Stimulated activated CD4-positive, alpha-beta T cell treated with anti-CD3 and anti-CD28 coated beads, Interleukin-4, amount 100 ng/mL, for 1 hour (primary cell): ENCODE results near the gene KRTAP10-7.
"Not testable (repeated sequence)": the region's sequence is repeated elsewhere in the genome, so short reads cannot be mapped to it uniquely, and the experiment has no call there.

Experiments
- DNase-seq: peaks from one replicate; pipeline ENCODE4 v3.0.0-alpha.2; 2020

The KRTAP10-7 gene

GRCh38 chr21:44637018-44637850, 36.8 kb downstream of the KRTAP10-7 start, which contains the start of gene KRTAP10-10:
KRTAP10-10 (plus strand) TSS chr21:44637356; CDS start chr21:44637418, 62 bp downstream.
- no peak for DNase-seq

- DNase-seq: not testable (repeated sequence)
Observed at GRCh38 chr21:44637851-44638348, 37.5 kb downstream of the KRTAP10-7 start.

GRCh38 chr21:44638506-44639330, 38.3 kb downstream of the KRTAP10-7 start:
- not testable (repeated sequence) for DNase-seq

GRCh38 chr21:44639331-44639655, 38.9 kb downstream of the KRTAP10-7 start:
- no peak for DNase-seq

- no peak for DNase-seq
Observed at GRCh38 chr21:44640761-44641160, 40.4 kb downstream of the KRTAP10-7 start.

- no peak for DNase-seq
Observed at GRCh38 chr21:44643741-44644310, 43.4 kb downstream of the KRTAP10-7 start.

- no peak for DNase-seq
Observed at GRCh38 chr21:44644878-44645277, 44.5 kb downstream of the KRTAP10-7 start.

GRCh38 chr21:44646366-44647221, 46.2 kb downstream of the KRTAP10-7 start, which contains the start of gene KRTAP10-11:
KRTAP10-11 (plus strand) TSS chr21:44646414; CDS start chr21:44646459, 45 bp downstream.
- DNase-seq: not testable (repeated sequence)

- no peak for DNase-seq
Observed at GRCh38 chr21:44647222-44647552, 46.8 kb downstream of the KRTAP10-7 start.

- no peak for DNase-seq
Observed at GRCh38 chr21:44648557-44649311, 48.3 kb downstream of the KRTAP10-7 start.

- DNase-seq: no peak
Observed at GRCh38 chr21:44649521-44650100, 49.2 kb downstream of the KRTAP10-7 start.

GRCh38 chr21:44650265-44650972, 50.0 kb downstream of the KRTAP10-7 start:
- no peak for DNase-seq

- no peak for DNase-seq
Observed at GRCh38 chr21:44650973-44651675, 50.7 kb downstream of the KRTAP10-7 start.
